Breast epithelium (tissue), 3 donors: ENCODE data around the gene MANSC4.

Experiments used
- CTCF ChIP-seq, 3 donors: fragments of 450-650 bp; IDR thresholded peaks; one replicate each; pipeline ENCODE4 v1.5.1; 2016 to 2017; ENCODE audit warnings: antibody characterized with exemption in 3 of 3, mild to moderate bottlenecking in 3 of 3, moderate library complexity in 3 of 3
- POLR2AphosphoS5 ChIP-seq, 3 donors: sonication (generic); formaldehyde crosslinking; IDR thresholded peaks; one replicate each; pipeline ENCODE4 v1.6.1; 2017; ENCODE audit warnings: antibody characterized with exemption in 3 of 3

DNA sequence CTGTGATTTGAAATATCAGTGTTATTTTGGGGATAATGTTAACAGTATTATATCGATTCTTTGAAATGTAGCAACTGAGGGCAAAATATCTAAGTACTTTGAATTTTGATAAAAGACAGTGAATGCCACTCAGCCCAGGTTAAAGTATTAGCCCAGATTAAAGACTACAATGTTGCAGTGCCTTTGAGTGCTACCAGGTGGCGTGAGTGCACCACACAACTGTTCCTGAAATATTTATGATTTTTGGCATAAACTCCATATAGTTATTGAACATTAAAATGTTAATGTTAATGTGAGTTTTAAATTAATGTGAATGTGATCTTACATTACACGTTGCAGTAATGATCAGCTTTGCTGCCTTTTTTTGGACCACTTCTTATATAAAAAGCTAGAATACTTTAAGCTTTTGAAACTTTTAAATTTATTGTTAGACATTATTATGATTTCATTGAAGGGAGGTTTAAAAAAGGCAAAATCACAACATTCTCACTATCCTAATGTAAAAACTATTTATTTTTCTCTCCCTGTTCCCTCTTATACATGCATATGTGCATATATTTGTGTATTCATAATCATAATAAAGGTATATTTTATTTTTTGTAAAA lies 46.9 kb downstream of the MANSC4 start:
- TF ChIP-seq CTCF (IDR thresholded peaks at IDR 0.05), result peak; percentile 57 to 81 (median 76)
- TF ChIP-seq POLR2AphosphoS5 (IDR thresholded peaks at IDR 0.05), result no peak
